Measurements from ENCODE around the gene DIPK1B.
A peak's percentile ranks its signal among the peaks of the same experiment; 100 is the strongest.

Gene DIPK1B

DNA sequence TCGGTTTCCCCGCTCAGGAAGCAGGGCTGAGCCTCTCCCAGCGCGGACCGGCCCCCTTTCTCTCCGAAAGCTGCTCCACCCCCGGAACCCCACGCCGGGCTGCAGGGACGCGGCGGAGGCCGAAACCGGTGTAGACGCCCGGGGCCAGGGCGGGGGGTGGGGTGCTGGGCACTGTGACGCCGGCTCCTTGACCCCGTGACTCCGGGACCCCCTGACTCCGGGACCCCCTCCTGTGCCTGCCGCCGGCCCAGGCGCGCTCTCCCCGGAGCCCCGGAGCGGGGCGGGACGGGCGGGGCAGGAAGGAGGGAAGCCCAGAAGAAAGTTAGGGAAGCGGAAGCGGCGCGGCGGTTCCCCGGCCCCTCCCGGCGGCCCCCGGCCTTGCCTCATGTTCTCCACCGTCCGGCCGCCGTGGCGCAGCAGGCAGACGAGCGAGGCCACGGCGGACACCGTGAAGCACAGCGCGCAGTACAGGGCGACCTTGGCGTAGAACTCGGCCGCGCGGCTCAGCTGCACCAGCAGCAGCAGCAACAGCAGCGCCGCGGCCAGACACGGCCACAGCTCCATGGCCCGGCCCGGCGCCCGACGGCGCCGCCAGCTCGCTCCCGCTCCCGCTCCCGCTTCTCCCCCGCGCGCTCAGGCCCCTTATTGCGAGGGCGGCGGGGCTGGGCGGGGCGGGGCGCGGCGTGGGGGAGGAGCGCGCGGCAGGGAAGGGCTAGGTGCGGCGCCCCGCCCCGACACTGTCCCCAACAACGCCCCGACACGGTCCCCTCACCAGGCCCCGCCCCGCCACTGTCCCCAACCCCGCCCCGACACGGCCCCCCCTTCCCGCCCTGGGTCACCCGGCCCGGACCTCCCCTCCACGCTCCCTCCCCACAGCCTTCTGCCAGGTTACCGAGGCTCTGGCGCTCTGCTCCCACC is 25.3 kb upstream of the DIPK1B start, which contains the start of gene AGPAT2:
Gene AGPAT2, minus strand, starts transcription at position 664 of the 918 bp plus-strand sequence. Its CDS starts 100 bp downstream, at position 564.
- peak; percentile 52 for DNase-seq (ENCODE audit: low spot score)

DNA sequence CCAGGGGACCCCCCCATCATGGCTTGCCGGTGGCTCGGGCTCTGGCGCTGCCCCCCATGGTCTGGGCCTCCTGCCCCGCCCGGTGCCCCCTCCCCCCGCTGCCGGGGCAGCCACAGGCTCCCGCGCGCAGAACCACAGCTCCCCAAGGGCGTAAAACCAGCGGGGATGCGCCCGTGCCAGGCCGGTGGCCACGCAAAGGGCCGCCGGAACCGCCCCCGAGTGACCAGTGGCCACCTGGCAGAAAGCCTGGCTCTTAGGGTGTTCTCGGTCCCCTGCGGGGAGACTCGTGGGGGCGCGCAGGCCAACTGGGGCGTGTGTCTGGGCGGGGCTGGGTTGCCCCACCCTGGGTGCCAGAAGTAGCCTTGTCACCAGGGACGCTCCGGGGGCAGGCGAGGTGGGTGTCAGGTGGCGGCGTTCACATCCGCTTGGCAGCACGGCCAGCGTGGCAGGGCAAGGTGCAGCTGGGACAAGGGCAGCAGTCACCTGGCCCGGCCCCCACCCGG is 24.6 kb upstream of the DIPK1B start:
- DNase-seq (ENCODE audit: low spot score): no peak

DNA sequence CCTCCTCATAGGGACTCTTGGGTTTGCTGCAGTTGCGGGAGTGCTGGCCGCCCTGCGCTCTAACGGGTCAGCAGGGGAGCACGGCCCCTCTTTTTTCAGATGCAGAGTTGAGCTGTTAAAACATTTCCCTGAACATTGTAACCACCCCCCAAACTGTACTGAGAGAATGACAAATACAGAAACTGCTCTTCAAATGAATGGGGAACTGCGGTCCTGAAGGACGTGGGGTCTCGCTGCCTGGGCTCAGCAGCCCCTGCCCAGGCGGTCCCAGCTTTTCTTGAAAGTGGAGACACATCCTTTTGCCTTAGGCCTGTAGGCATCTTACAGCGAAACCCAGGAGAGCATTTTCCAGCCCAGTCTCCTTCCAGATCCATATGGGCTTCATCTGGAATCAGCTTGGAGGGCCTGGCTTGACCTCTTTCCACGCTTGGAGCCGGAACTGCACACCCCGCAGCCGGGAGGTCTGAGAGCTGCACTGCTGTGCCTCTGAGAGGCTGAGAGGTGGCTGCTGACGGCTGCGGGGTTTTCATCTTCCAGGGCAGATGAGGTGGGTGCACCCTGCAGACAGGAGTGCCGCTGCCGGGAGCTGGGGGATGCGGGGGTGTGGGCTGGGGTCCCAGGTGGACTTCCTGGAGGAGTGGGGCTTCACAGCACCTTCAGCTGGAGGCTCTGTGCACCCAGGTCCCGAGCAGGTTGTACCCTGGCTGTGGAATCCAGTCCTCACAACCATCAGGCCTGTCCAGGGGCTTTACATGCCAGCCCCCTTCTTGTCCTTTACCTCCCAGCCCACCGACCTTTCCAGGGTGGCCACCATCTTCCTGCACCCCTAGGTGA is 23.9 kb upstream of the DIPK1B start:
- no peak for DNase-seq (ENCODE audit: low spot score)

DNA sequence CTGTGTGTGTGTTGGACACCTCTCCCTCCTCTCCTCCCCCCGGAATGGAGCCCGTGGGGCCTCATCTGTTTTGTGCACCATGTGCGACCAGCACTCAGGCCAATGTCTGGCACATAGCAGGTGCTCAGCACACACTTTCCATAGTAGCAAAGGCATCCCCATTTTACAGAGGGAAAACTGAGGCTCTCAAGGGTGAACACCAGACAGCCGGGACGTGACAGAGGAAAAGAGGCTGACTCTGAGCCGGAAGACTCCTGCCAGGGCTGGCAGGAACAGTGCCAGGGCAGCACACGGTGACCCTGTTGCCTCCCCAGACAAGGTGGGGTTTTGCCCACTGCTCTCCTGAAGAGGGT is 23.3 kb upstream of the DIPK1B start:
- DNase-seq (ENCODE audit: low spot score): no peak

DNA sequence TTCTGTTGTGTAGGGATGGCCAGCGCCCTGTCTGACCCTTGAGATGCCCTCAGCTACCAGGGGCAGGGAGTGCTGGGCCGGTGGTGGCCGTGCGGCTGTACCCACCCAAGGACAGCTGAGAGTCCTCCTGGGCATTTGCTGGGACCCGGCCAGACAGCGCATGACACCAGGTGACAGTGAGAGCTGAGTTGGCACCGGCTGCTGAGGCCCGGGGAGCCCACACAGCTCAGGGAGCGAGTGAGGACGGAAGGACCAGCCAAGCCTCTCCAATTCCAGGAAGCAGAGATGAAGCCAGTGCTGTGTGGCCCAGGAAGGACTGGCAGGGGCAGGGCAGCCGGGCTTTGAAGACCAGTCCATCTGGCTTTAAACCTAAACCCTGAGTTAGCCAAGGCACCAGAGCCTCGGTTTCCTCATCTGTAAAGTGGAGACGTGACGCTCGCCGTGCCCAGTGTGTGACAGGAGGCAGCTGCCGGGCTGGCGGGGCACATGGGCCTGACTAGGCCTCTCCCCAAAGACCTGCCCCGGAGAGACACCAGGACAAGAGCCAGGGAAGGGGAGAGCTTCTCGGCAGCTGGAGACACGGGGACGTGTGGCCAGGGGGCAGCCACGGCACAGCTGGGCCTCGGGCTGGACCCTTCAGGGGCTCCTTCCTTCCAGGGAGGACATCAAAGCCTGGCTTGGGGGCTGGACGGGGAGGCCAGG is 22.1 kb upstream of the DIPK1B start:
- DNase-seq (ENCODE audit: low spot score): no peak

DNA sequence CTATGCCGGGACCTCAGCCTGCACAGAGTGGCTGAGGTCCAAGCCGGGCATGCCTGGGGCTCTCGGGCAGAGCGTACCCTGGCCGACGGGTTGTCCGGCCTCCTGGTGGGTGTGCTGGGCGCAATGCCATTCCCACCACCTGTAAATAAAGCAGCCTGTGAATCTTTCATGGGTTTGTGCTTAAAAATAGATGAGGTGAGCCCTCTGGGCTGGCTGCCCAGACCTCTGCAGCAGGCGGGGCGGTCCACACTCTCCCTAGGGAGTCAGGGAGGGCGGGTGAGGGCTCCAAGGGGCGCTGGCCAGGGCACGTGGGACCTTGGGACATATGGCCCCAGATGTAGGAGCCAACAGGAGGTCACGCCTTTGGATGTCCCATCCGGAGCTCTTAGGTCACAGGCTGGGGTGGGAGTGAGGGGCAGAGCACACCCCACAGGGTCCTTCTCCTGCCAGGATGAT is 21.5 kb upstream of the DIPK1B start:
- DNase-seq (ENCODE audit: low spot score): no peak

DNA sequence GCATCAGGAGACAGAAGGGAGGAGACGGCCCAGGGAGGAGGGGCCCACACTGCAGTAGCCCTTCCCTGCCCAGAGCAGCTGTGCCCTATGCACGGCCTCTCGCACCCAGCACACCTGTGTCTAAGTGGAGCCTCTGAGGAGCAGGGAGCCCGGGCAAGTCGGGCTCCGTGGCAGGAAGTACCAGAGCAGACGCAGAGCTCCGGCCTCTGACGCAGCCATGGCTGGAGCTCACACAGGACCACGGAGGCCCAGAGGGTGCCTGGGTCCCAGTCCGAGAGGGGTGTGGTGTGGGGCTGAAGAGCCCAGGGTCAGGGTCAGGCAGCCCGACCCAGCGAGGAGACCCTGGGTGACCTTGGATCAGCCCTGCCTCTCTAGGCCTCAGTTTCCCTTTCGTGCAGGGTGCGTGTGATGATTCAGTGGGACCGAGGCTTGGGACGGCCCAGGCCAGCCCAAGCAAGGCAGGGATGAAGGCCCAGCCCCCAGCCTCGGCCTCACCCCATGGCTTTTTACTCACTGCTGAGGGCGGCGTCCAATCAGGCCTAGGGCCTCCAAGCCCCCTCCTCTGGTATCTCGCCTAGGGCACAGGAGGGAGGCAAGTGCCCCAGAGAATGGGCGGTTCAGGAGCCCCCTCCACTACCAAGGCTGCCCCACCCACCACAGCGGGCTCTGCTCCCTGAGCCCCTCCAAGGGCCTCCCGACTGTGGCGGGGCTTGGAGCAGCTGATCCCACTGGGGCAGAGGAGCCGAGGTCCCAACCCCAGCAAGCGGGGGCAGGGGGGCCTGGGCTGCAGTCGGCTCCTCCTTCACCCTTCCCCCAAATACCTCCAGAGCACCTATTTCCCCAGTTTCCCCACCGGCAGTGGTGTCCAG is 20.8 kb upstream of the DIPK1B start:
- no peak for DNase-seq (ENCODE audit: low spot score)

DNA sequence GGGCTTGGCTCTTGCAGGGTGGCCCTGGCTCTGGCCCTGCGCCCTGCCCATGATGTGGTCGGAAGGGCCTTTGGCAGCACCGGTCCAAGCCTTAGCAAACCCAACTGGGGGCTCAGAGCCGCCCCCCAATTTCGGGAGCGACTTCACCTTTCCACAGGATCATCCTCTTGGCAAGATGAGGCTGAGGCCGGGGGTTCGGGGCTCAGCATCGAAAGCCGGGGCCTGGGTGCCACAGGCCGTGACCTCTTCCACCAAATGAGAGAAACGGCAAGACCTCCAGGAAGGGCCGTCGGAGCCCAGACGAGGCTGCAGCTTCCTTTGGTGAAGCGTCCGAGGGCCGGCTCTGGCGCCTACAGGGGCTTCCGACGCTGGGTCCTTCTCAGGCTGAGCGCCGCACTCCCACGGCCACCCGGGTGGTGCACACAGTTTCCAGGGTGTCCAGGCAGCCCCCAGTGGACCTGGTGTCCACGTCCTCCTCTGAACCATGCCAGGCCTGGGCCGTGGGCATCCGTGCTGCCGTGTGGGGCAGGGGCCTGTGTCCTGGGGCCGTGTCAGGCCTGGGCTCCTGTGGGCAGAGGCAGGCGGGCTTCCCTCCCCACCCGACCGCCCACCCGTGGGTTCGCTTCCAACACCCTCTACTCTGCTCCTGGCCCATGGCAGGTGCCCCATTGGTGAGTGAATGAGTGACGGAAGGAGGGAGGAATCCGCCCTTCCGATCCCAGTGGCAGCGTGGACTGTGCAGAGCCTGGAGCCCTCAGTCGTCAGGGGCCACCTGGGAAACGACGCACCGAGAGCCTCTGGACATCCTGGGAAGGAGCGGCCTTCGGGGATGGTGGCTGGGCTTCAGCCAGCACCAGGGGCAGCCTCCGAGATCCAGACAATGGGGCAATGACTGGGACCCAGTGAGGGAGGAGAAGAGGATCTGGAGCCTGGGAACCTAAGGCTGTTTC is 19.9 kb upstream of the DIPK1B start:
- DNase-seq (ENCODE audit: low spot score): no peak

DNA sequence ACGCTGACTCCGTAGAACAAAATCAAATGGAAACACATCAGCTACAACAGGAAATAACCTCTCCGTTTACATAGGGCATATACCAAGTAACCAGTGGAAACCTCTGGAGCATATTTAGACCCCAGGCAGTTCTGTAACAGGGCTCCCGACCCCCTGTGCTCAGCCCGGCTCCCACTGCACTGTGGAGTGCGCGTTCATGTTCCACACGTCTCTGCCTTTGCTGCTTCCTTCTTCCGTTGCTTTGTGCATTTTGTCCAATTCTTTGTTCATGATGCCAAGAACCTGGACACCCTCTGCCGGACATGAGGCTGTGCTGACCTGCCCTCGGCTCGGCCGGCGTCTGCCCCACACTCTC is 19.3 kb upstream of the DIPK1B start:
- no peak for DNase-seq (ENCODE audit: low spot score)

DNA sequence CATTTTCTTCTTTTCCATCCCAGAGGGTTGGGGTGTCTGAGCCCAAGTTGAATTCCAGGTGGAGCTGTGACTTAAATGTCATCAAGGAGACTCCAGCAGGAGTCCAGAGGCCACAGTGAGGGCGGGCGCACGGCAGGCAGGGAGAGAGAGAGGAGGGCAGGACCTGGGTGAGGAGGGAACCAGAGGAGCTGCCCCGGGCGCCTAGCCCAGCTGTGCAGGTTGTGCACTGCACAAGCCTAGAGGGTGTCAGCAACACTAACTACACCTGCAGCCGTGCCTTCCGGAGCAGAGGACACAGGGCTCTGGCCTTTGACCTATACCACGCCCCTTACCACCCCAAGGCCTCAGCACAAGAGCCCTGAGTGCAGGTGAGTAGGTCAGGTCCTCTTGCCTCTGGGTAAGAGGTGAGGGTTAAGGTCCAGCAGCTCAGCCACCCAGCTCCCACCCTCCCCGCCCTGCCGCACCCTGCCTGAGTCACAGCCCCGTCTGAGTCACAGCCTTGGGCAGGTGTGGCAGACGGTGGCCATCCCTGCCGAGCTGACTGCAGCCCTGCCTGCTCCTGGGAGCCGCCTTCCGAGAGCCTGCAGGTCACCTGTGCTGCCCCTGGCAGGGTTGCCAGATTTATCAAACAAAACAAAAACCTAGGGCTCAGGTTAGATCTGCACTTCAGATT is 18.7 kb upstream of the DIPK1B start:
- no peak for DNase-seq (ENCODE audit: low spot score)

DNA sequence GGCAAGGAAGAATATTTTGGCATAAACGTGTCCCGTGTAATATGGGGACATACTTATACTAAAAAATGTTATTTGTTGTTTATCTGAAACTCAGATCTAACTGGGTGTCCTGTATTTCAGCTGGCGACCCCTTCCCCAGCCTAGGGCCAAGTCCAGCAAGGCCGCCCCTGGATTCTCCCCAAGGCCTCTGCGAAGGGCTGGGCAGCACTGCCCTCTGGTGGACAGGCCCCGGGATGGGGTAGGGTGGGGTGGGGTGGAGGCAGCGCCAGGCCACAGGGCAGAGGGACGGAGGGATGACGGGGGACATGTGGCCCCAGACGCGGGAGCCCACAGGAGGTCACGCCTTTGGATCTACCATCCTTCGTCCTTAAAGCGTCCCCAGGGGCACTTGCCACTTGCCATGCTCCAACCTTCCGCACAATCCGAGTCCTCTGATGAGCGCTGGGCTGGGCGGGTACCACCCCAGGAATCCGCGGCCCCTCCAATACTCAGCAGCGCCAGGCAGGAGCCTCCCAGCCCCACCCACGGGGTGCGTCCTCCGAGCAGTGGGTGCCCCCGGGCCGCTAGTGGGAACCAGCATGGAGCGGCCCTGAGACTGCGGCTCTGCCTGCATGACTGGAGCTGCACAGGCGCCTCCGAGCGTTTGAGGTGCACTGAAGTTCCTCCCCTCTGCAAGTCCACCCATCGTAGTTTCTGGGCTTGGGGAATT is 18.1 kb upstream of the DIPK1B start:
- peak; percentile 41 for DNase-seq (ENCODE audit: low spot score)

DNA sequence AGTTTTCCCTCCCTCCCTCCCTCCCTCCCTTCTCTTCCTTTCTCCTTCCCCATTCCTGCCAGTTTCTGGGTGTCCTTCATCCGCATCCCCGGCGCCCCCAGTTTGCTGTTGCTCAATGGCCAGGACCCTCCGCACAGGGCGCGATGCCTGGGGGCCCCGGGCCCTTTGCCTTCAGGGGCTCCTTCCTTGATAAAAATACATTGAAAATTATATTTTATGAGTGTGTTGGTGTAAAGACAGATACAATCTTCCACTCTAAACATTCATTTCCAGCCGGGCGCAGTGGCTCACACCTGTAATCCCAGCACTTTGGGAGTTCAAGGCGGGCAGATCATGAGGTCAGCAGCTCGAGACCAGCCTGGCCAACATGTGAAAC is 17.5 kb upstream of the DIPK1B start:
- no peak for DNase-seq (ENCODE audit: low spot score)

DNA sequence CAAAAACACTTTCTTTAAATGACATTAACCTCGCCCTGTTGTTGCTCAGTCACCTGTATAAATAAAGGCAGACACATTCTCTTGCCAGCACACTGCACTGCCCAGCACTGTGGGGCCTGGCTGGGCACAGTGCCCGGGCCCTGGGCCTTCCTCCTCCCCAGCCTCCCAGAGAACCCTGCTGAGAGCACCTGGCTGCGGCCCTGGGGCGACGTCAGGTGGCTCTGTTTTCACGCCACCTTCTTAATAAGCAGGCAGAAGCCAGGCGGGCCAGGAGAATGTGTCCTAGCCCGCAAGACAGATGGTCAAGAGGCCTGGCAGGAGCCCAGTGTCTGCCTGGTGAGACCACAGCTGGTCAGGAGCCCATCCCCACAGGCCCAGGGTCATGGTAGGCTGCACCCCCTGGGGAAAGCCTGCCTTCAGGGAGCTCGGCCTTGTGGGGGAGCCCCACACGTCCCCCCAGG is 16.9 kb upstream of the DIPK1B start:
- DNase-seq (ENCODE audit: low spot score): no peak

DNA sequence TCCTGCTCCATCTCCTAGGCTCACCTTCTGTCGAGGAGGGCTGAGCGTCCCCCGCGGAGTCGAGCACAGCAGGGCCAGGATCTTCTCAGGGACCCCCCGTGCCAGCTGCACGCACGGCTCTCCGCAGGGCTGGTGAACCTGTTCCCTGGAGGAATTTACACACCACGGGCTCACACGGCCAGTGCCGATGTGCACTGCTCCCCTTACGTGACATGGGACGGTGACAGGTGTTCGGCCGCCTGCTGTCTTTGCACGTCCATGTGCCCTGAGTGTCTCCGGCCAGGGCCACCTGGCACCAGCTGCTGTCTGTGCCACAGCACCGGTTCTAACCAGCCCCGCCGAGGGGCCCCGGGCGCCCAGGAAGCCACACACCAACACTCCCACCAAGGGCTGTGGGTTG is 16.4 kb upstream of the DIPK1B start:
- DNase-seq (ENCODE audit: low spot score): no peak

DNA sequence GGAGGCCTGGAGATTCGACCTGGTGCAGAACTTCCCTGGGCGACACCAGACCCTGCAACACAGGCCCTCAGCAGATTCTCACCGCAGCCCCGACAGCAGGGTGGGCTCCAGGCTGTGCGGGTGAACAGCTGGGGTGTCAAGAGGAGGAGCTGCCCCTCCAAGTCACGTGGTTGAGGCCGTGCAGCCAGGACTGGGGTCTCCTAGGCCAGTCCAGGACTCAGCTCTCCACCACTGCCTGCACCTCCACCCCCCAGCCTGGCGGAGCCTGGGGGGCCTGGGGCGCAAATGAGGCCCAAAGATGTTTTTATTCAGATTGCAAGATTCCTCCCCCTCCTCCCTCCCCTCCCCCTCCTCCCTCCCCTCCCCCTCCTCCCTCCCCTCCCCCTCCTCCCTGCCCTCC is 15.9 kb upstream of the DIPK1B start:
- no peak for DNase-seq (ENCODE audit: low spot score)

DNA sequence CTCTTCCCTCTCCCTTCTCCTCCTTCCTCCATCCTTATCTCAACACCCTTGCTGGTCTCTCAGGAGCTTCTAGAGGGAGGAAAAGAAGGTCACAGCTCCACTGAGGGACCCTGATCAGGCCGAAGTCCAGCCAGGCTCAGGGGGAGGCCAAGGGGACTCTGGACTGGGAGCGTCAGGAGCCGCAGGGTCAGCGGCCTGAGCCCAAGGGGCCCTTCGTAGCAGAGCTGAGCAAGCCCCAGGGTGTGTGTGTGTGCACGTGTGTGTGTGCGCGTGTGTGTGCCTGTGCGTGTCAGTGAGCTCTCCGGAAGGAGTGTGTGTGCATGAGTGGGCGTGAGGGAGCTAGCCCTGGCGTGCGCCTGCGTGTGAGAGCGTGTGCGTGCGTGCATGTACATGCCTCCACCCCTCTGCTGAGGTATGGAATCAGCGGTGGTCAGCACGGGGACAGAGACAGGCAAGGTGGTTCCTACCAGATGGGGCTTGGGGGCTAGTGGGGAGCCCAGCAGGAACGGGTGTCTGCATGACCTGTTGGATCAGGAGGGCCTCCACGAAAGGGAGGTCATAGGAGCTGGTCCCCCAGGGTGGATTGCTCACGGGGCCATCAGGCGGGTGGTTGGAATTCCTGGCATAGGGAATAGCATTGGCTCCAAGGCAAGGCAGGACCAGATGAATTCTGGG is 15.1 kb upstream of the DIPK1B start:
- no peak for DNase-seq (ENCODE audit: low spot score)

DNA sequence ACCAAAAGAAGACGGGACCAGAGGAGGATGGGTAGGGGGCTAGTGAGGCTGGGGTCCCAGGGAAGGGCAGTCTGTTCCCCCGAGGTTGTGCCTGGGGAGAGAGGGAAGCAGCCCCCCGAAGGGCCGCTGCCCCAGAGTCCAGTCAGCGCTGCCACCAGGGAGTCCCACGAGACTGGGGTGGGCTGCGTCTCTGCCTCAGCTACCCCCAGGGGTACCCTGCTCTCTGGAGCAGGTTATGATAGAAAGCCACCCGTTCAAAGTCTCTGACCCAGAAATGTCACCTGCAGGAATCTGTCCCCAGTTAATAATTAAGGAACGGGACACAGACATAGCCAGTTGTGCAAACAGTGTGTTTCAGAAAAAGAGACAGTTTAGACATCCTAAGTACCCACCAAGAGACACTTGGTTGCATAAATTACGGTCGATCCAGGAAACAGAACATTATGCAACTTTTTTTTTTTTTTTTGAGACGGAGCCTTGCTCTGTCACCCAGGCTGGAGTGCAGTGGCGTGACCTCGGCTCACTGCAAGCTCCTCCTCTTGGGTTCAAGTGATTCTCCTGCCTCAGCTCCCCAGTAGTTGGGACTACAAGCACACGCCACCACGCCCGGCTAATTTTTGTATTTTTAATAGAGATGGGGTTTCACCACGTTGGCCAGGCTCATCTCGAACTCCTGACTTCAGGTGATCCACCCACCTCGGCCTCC is 14.4 kb upstream of the DIPK1B start:
- DNase-seq (ENCODE audit: low spot score): no peak
